Smooth muscle cell (in vitro differentiated cells): ENCODE data around the gene MLF2. TPM values are rescaled to one million over a fixed set of nuclear protein-coding genes. Genes with fewer than 3 reads are reported as not detected.

Source experiments
- DNase-seq: peaks from one replicate; lab custom pipeline; 2025; ENCODE audit not compliant: unreplicated experiment; lab: John Stamatoyannopoulos, UW
- H2AFZ ChIP-seq: fragments of 200-600 bp; sonication (generic); 2 replicates; pipeline ENCODE4 v1.6.0; 2016; ENCODE audit warnings: antibody characterized with exemption, low read depth, mild to moderate bottlenecking
- H3F3A ChIP-seq: fragments of 200-600 bp; sonication (generic); 2 replicates; pipeline ENCODE4 v1.6.0; 2017; ENCODE audit warnings: antibody characterized with exemption, low read depth
- H3K27ac ChIP-seq: fragments of 200-600 bp; sonication (generic); 2 replicates; pipeline ENCODE4 v1.5.1; 2016; ENCODE audit warnings: low read depth, mild to moderate bottlenecking
- H3K27me3 ChIP-seq: fragments of 200-600 bp; sonication (generic); 2 replicates; pipeline ENCODE4 v1.6.1; 2016; ENCODE audit warnings: low read depth, mild to moderate bottlenecking
- H3K36me3 ChIP-seq: fragments of 200-600 bp; sonication (generic); 2 replicates; pipeline ENCODE4 v1.5.1; 2016; ENCODE audit warnings: low read depth
- H3K4me1 ChIP-seq: fragments of 200-600 bp; sonication (generic); 2 replicates; pipeline ENCODE4 v1.5.1; 2016; ENCODE audit warnings: low read depth
- H3K4me2 ChIP-seq: fragments of 200-600 bp; sonication (generic); 2 replicates; pipeline ENCODE4 v1.6.0; 2016; ENCODE audit warnings: mild to moderate bottlenecking
- H3K4me3 ChIP-seq: fragments of 200-600 bp; sonication (generic); 2 replicates; pipeline ENCODE4 v1.5.1; 2016; ENCODE audit warnings: mild to moderate bottlenecking
- H3K79me2 ChIP-seq: fragments of 200-600 bp; sonication (generic); 2 replicates; pipeline ENCODE4 v1.6.0; 2016; ENCODE audit warnings: low read depth, mild to moderate bottlenecking
- H3K9ac ChIP-seq: fragments of 200-600 bp; sonication (generic); 2 replicates; pipeline ENCODE4 v1.6.0; 2016; ENCODE audit warnings: low read depth
- H3K9me3 ChIP-seq: fragments of 200-600 bp; sonication (generic); replicated peaks from 2 replicates; pipeline ENCODE4 v1.5.1; 2016; ENCODE audit warnings: low read depth
- H4K20me1 ChIP-seq: fragments of 200-600 bp; sonication (generic); 2 replicates; pipeline ENCODE4 v1.6.0; 2016; ENCODE audit warnings: low read depth
- CTCF ChIP-seq: fragments of 200-600 bp; sonication (generic); IDR thresholded peaks from 2 replicates; pipeline ENCODE4 v1.5.1; 2017; ENCODE audit warnings: borderline replicate concordance, mild to moderate bottlenecking, antibody characterized with exemption; ENCODE audit not compliant: insufficient read depth, poor library complexity, severe bottlenecking
- WGBS: methylation state at CpG from one replicate; pipeline ENCODE4 v1.1.7; 2016; ENCODE audit warnings: low lambda C conversion rate; 5-methylcytosine and 5-hydroxymethylcytosine counted together
- polyA plus RNA-seq: library from polyadenylated mRNA; unstranded; fragments of >200 nt; fragmentation: Nextera tagmentation; extraction: Ambion mirVana; gene quantifications from 2 replicates; pipeline ENCODE4 v1.2.1, GENCODE V29; 2016
- total RNA-seq: library from RNA; depleted of rRNA; stranded (reverse); fragments of >200 nt; gene quantifications from 2 replicates; pipeline ENCODE4 v1.2.3, GENCODE V29; 2014

MLF2 gene
- total and polyA plus RNA-seq, 2 experiments from 2014 or later, result 185 to 381 TPM

GRCh38 chr12:6736754-6737153 lies 16.2 kb downstream of the MLF2 start:
- no peaks in the 10 kb centered on the region for H3K4me1 ChIP-seq
- no peaks in the 10 kb centered on the region for H3K79me2 ChIP-seq
- TF ChIP-seq CTCF, result no peak
- H2AFZ ChIP-seq, result no peak overlapping the region
- DNase-seq, result no peak
- no peak overlapping the region for H3K27ac ChIP-seq
- no peak overlapping the region for H3K9ac ChIP-seq
- H3K4me2 ChIP-seq, result no peak overlapping the region
- H3K9me3 ChIP-seq, result no peaks in the 10 kb centered on the region
- H3K4me3 ChIP-seq, result no peak overlapping the region
- no peaks in the 10 kb centered on the region for H3K27me3 ChIP-seq
- no peaks in the 10 kb centered on the region for H3K36me3 ChIP-seq
- peaks cover 9% of the 10 kb centered on the region for H3F3A ChIP-seq
- WGBS, result 98% methylated on average over 5 of the region's 5 CpGs
- H4K20me1 ChIP-seq, result no peaks in the 10 kb centered on the region

- no peaks in the 10 kb centered on the region for H3K79me2 ChIP-seq
- no peaks in the 10 kb centered on the region for H3K9me3 ChIP-seq
- 50% methylated on average over 8 of the region's 8 CpGs for WGBS
- peak; percentile 64 for TF ChIP-seq CTCF
- no peak overlapping the region for H2AFZ ChIP-seq
- no peaks in the 10 kb centered on the region for H4K20me1 ChIP-seq
- no peak overlapping the region for H3K4me3 ChIP-seq
- H3K27me3 ChIP-seq, result no peaks in the 10 kb centered on the region
- no peak overlapping the region for H3K27ac ChIP-seq
- H3F3A ChIP-seq, result peaks cover 9% of the 10 kb centered on the region
- H3K4me1 ChIP-seq, result no peaks in the 10 kb centered on the region
- H3K9ac ChIP-seq, result no peak overlapping the region
- no peak overlapping the region for H3K4me2 ChIP-seq
- H3K36me3 ChIP-seq, result no peaks in the 10 kb centered on the region
- DNase-seq, result no peak
These were observed 17.3 kb downstream of the MLF2 start for GRCh38 chr12:6735448-6736191.

GRCh38 chr12:6734506-6735387 lies 18.2 kb downstream of the MLF2 start:
- WGBS, result 97% methylated on average over 10 of the region's 10 CpGs

More at GRCh38 chr12:6734506-6735387, 18.2 kb downstream of the MLF2 start:
- Histone ChIP-seq H3K9ac (no peak overlapping the region), H3K4me3 (no peak overlapping the region), H3K4me2 (no peak overlapping the region), H4K20me1 (no peaks in the 10 kb centered on the region), H3K79me2 (no peaks in the 10 kb centered on the region), H2AFZ (no peak overlapping the region), H3K4me1 (no peaks in the 10 kb centered on the region), H3K27me3 (no peaks in the 10 kb centered on the region), H3F3A (peaks cover 9% of the 10 kb centered on the region), H3K27ac (no peak overlapping the region), H3K36me3 (peaks cover 6% of the 10 kb centered on the region), H3K9me3 (no peaks in the 10 kb centered on the region)
- TF ChIP-seq CTCF, result no peak
- no peak for DNase-seq
